Nephron (organoid): ENCODE measurements around the gene ACTL8.

Experiments used
- H3K27ac Mint-ChIP-seq, 3 experiments: 2 replicates each; pipeline ENCODE4 v1.8.0; 2020; ENCODE audit warnings: mixed read lengths in 3 of 3, mild to moderate bottlenecking in 2 of 3, moderate library complexity in 1 of 3
- H3K27me3 Mint-ChIP-seq: 2 replicates; pipeline ENCODE4 v1.8.0; 2021; ENCODE audit warnings: low read depth, mild to moderate bottlenecking, moderate library complexity, mixed read lengths
- H3K36me3 Mint-ChIP-seq: 2 replicates; pipeline ENCODE4 v1.8.0; 2020; ENCODE audit warnings: low read depth, mixed read lengths
- H3K4me1 Mint-ChIP-seq: 2 replicates; pipeline ENCODE4 v1.8.0; 2020; ENCODE audit warnings: mixed read lengths
- H3K4me3 Mint-ChIP-seq, 3 experiments: 2 replicates each; pipeline ENCODE4 v1.8.0; 2020; ENCODE audit warnings: mild to moderate bottlenecking in 3 of 3, mixed read lengths in 3 of 3, moderate library complexity in 2 of 3
- H3K9me3 Mint-ChIP-seq: 2 replicates; pipeline ENCODE4 v1.8.0; 2020; ENCODE audit warnings: mixed read lengths
- CTCF ChIP-seq, 3 experiments: fragments of 200-600 bp; sonication (generic); IDR thresholded peaks; one replicate each; pipeline ENCODE4 v1.5.0; 2021; ENCODE audit warnings: antibody characterized with exemption in 3 of 3; ENCODE audit not compliant: unreplicated experiment in 3 of 3

Gene ACTL8

GRCh38 chr1:17729909-17730308, 25.2 kb upstream of the ACTL8 start:
- Mint-ChIP-seq H3K4me3 (no peak overlapping the region), H3K4me1 (peaks cover 10% of the 10 kb centered on the region), H3K9me3 (no peaks in the 10 kb centered on the region), H3K27ac (no peak overlapping the region), H3K36me3 (no peaks in the 10 kb centered on the region), H3K27me3 (peaks cover 41% of the 10 kb centered on the region)
- TF ChIP-seq CTCF (IDR thresholded peaks at IDR 0.05; ENCODE audit: unreplicated experiment in 3 of 3): no peak

- Mint-ChIP-seq H3K36me3 (no peaks in the 10 kb centered on the region), H3K27me3 (peaks cover 42% of the 10 kb centered on the region), H3K27ac (no peak overlapping the region), H3K4me3 (no peak overlapping the region), H3K9me3 (no peaks in the 10 kb centered on the region), H3K4me1 (peaks cover 10% of the 10 kb centered on the region)
- no peak for TF ChIP-seq CTCF (IDR thresholded peaks at IDR 0.05; ENCODE audit: unreplicated experiment in 3 of 3)
These were observed 23.7 kb upstream of the ACTL8 start for GRCh38 chr1:17731460-17731859.

GRCh38 chr1:17732475-17732874, 22.7 kb upstream of the ACTL8 start:
- Mint-ChIP-seq H3K9me3 (no peaks in the 10 kb centered on the region), H3K27ac (no peak overlapping the region), H3K4me3 (no peak overlapping the region), H3K27me3 (peaks cover 40% of the 10 kb centered on the region), H3K4me1 (peaks cover 10% of the 10 kb centered on the region), H3K36me3 (no peaks in the 10 kb centered on the region)
- TF ChIP-seq CTCF (IDR thresholded peaks at IDR 0.05; ENCODE audit: unreplicated experiment in 3 of 3): no peak

GRCh38 chr1:17733661-17734060, 21.5 kb upstream of the ACTL8 start:
- H3K27me3 Mint-ChIP-seq: peaks cover 45% of the 10 kb centered on the region
- TF ChIP-seq CTCF (IDR thresholded peaks at IDR 0.05; ENCODE audit: unreplicated experiment in 3 of 3): no peak
- H3K27ac Mint-ChIP-seq: no peak overlapping the region
- no peaks in the 10 kb centered on the region for H3K36me3 Mint-ChIP-seq
- H3K4me1 Mint-ChIP-seq: peaks cover 10% of the 10 kb centered on the region
- no peak overlapping the region for H3K4me3 Mint-ChIP-seq
- H3K9me3 Mint-ChIP-seq: no peaks in the 10 kb centered on the region

- H3K9me3 Mint-ChIP-seq: no peaks in the 10 kb centered on the region
- no peaks in the 10 kb centered on the region for H3K36me3 Mint-ChIP-seq
- H3K27ac Mint-ChIP-seq: no peak overlapping the region
- H3K4me1 Mint-ChIP-seq: peaks cover 10% of the 10 kb centered on the region
- peaks cover 44% of the 10 kb centered on the region for H3K27me3 Mint-ChIP-seq
- TF ChIP-seq CTCF (IDR thresholded peaks at IDR 0.05; ENCODE audit: unreplicated experiment in 3 of 3): no peak
- no peak overlapping the region for H3K4me3 Mint-ChIP-seq
These were observed 20.5 kb upstream of the ACTL8 start for GRCh38 chr1:17734609-17735008.

GRCh38 chr1:17735348-17735747, 19.8 kb upstream of the ACTL8 start:
- H3K36me3 Mint-ChIP-seq: no peaks in the 10 kb centered on the region
- peaks cover 10% of the 10 kb centered on the region for H3K4me1 Mint-ChIP-seq
- H3K27me3 Mint-ChIP-seq: peaks cover 47% of the 10 kb centered on the region
- TF ChIP-seq CTCF (IDR thresholded peaks at IDR 0.05; ENCODE audit: unreplicated experiment in 3 of 3): no peak
- H3K9me3 Mint-ChIP-seq: no peaks in the 10 kb centered on the region
- H3K4me3 Mint-ChIP-seq: no peak overlapping the region
- H3K27ac Mint-ChIP-seq: no peak overlapping the region
